ENCODE data around the gene HNMT.

GRCh38 chr2:137935591-137935990 lies 28.7 kb upstream of the HNMT start:
- TF ChIP-seq CTCF (conservative IDR thresholded peaks at IDR 0.05; ENCODE audit: low read length) (no peak), EZH2phosphoT487 (IDR thresholded peaks at IDR 0.05; ENCODE audit: borderline replicate concordance) (no peak)

All from Loucy (cell line).